Measurements from ENCODE around the gene LAMB4.

Gene LAMB4

DNA sequence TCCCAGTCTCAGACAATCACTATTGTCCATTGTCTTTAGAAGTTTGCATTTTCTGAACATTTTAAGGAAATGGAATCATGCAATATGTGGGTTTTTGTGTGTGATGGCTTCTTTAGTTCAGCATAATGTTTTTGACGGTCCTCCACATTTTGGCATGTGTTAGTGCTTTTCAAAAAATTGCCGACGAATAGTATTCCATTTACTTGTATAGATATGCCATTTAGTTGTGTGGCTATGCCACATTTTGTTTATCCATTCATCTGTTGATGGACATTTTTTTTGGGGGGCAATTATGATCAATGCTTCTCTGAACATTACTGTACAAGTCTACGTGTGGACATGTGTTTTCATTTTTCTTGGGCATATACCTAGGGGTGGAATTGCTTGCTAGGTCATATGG, 12.0 kb upstream of the LAMB4 start:
- DNase-seq (ENCODE audit: low read depth in 2 of 2) = no peak

- DNase-seq (ENCODE audit: low read depth in 2 of 2) = no peak
Measured at GRCh38 chr7:108140671-108141070, 10.5 kb upstream of the LAMB4 start.

- DNase-seq (ENCODE audit: low read depth in 2 of 2) = no peak
Measured at GRCh38 chr7:108138911-108139310, 8.8 kb upstream of the LAMB4 start.

DNA sequence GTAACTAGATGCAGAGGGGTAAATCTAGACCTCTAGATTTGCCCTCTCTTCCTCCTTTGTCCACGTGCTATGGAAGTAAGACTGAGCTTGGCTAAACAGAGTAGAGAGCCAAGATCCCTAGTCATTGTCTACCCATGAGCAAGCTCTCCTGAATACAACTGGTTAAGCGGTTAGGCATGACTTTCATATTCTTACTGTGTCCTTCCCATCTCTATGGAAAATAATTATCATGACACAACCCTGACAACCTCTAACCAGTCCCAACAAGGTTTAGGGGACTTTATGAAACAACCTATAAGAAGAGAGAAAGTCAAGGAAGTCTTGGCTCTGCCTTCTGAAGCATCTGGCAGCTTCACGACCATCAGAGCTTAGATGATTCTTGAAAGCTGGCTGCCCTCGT, 7.8 kb upstream of the LAMB4 start:
- DNase-seq (ENCODE audit: low read depth in 2 of 2) = no peak

DNA sequence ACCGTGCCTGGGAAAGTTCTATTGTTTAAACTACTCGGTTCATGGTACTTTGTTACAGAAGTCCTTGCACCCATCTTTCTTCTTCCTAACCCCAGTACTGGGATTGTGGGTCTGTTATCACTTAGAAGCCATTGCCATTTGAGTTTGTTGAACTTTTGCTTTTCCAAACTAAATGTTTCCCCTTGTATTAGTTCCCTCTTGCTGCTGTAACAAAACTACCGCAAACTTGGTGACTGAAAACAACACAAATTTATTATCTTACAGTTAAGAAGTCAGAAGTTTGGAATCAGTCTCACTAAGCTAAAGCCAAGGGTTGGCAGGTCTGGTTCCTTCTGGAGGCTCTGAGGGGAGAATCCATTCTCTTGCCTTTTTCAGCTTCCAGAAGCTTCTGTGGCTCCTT, 6.9 kb upstream of the LAMB4 start:
- no peak for DNase-seq (ENCODE audit: low read depth in 2 of 2)

GRCh38 chr7:108136191-108136688, 6.1 kb upstream of the LAMB4 start:
- DNase-seq (ENCODE audit: low read depth in 2 of 2) = no peak

DNA sequence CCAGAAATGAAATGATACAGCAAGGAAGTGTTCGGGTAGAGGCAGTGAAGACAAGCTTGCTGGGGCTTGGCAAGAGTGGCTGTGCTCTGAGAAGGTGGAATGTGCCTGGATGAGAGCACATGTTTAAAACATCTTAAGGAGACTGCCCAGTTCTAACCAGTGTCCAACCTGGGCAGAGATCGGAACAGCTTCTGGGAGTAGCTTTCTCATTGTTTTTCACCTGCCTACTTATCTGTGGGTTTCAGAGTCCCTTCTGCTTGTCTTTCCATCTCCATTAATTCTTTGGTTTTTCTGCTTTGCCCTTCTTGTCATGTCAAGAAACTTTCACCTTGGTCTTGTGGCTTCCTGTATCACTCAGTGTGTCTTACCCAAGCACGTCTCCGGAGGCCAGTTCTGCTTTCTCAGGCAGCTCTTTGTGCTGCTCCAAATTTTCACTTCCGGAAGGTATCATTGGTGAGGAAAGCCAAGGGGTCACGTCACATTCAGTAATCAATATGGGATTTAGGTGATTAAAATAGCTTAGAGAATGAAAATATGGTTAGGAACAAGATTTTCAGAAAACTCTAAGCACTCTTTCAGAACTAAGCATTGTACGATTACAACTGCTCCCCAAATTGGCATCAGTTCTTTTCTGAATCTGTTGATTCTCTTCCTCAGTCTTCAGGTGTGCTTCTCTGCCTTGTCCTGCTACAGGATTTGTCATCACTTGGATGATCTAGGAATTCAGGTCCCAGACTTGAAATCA, 5.5 kb upstream of the LAMB4 start:
- no peak for DNase-seq (ENCODE audit: low read depth in 2 of 2)

DNA sequence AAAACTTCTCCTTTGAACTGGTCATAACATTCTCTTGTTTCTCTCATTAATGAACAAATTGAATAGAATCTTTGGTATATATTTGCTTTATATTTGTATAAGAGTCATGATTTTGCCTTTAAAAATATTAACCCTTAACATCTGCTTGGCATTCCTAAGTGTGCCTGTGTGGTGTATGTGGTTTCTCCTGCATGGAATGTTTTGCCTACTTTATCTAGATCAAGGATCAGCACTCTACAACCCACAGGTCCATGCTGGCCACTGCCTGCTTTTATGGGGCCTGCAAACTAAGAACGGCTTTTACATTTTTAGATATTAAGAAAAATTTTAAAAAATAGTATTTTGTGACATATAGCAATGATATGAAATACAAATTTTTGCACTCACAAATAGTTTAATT, 4.3 kb upstream of the LAMB4 start:
- DNase-seq (ENCODE audit: low read depth in 2 of 2) = no peak

DNA sequence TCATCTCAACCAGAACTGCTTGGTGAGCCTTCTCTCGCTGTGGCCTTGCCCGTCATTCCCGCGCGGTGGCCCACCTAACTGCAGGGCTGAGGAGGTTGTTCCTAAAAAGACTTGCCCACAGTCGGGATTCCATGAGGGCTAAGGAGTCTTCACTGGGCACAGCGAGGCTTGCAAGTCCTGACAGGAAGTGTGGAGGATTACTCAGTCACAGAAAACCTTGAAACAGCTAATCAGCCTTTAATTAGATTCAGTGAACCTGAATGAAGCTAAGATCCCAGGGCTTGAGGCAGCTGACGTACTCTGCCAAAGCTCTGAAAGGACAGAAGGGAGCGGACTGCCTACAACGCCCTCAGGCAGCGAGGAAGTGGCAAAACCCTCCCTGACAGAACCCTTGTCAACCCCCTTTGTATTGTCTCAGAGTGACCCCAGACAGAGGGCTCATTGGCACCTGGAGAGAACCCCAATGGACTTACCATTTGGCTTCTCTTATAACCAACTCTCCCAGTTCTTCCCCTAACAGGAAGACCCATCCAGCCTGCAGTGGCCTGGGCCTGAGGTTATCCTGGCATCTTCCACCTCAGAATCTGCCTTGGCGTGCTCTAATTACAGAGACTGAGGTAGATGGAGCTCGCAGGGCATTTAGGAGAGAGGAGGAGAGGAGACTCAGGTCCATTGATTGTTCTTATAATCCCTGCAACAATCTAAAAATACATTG, 2.5 kb upstream of the LAMB4 start:
- DNase-seq (ENCODE audit: low read depth in 2 of 2) = no peak

GRCh38 chr7:108129018-108129965, 869 bp downstream of the LAMB4 start:
- DNase-seq (ENCODE audit: low read depth in 2 of 2) = no peak

DNA sequence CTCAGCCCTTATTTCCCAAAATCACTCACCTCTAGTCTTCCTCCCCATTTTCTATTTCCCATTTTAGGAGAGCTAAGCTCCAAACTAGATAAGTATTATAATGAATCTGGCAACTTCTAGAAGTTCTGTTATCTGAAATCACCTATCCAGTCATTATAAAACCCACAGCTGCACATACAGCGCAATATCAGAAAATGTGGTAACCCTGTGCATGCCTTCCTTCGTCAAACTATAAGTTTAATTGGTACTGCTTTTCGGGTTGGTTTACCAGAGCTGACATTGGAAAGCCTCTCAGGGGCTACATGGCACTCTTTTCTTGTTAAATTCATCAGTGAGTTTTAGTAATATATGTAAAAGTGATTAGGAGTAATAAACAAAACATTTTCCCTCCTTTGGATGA, 1.6 kb downstream of the LAMB4 start:
- DNase-seq (ENCODE audit: low read depth in 2 of 2) = no peak

- DNase-seq (ENCODE audit: low read depth in 2 of 2) = no peak
Measured at GRCh38 chr7:108127461-108127860, 2.7 kb downstream of the LAMB4 start.

DNA sequence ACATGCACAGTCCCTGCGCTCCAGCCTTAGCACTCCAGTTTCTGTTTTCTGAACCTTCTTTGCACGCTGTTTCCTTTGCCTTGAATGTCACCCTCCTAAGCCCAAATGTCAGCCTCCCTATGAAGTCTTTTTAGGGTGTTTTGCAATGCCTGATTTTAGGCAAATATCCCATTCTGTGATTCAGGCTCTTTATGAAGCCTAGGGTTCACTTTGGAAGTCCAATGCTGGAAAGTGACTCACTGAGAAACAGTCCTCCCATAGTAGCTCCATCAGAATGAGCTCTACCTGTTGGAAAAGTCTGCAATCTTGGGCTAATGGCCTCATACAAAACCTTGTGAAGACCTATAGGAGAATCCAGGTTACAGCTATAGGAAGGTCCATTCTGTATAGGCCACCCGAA, 5.3 kb downstream of the LAMB4 start:
- no peak for DNase-seq (ENCODE audit: low read depth in 2 of 2)

DNA sequence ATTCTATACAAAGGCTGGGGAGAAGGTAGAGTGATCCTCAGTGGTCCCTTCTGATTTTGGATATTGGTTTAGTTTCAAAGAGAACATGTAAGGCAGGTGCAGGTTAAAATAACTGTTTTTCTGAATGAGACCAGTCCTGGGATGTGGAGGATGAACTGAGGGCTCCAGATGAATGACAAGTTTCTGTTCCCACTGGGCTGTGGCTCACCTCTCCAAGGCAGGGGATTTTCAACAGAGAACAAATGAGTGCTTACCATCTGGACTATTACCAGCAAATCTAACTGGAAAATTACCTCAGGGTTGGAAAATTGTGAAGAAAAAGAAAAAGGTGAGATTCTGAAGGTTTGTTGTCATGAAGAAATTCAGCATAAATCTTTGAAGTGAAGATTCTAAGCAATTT, 8.0 kb downstream of the LAMB4 start:
- no peak for DNase-seq (ENCODE audit: low read depth in 2 of 2)

GRCh38 chr7:108120933-108121332, 9.2 kb downstream of the LAMB4 start:
- DNase-seq (ENCODE audit: low read depth in 2 of 2) = no peak

- no peak for DNase-seq (ENCODE audit: low read depth in 2 of 2)
Measured at GRCh38 chr7:108120196-108120595, 10.0 kb downstream of the LAMB4 start.

GRCh38 chr7:108118959-108119358, 11.2 kb downstream of the LAMB4 start:
- DNase-seq (ENCODE audit: low read depth in 2 of 2) = no peak

GRCh38 chr7:108114117-108114841, 15.9 kb downstream of the LAMB4 start:
- no peak for DNase-seq (ENCODE audit: low read depth in 2 of 2)

GRCh38 chr7:108112683-108113082, 17.5 kb downstream of the LAMB4 start:
- no peak for DNase-seq (ENCODE audit: low read depth in 2 of 2)

GRCh38 chr7:108109221-108109908, 20.8 kb downstream of the LAMB4 start:
- DNase-seq (ENCODE audit: low read depth in 2 of 2) = no peak

GRCh38 chr7:108108131-108108530, 22.0 kb downstream of the LAMB4 start:
- DNase-seq (ENCODE audit: low read depth in 2 of 2) = no peak
